ENCODE data around the gene REXO2.

Gene REXO2

GRCh38 chr11:114439229-114440120, at the start of gene REXO2:
TSS of gene REXO2 (plus strand) at chr11:114439467. CDS start at chr11:114439529, 62 bp downstream.
- peak; percentile 92 for DNase-seq

- DNase-seq = no peak
Measured at GRCh38 chr11:114392735-114393667, 46.3 kb upstream of the REXO2 start.

GRCh38 chr11:114395736-114396135, 43.5 kb upstream of the REXO2 start:
- DNase-seq = no peak

GRCh38 chr11:114396916-114397315, 42.4 kb upstream of the REXO2 start:
- DNase-seq = no peak

- no peak for DNase-seq
Measured at GRCh38 chr11:114397349-114397982, 41.8 kb upstream of the REXO2 start.

- DNase-seq = no peak
Measured at GRCh38 chr11:114398303-114398920, 40.9 kb upstream of the REXO2 start.

GRCh38 chr11:114399490-114400215, 39.6 kb upstream of the REXO2 start:
- DNase-seq = peak; percentile 78

- peak; percentile 97 for DNase-seq
Measured at GRCh38 chr11:114400216-114400914, 38.9 kb upstream of the REXO2 start, which contains the start of the genes C11orf71 and RBM7. TSS of gene C11orf71 (minus strand) at chr11:114400511. CDS start at chr11:114400331, 180 bp downstream. TSS of gene RBM7 (plus strand) at chr11:114400666. CDS start at chr11:114400672, 6 bp downstream.

GRCh38 chr11:114400915-114401223, 38.4 kb upstream of the REXO2 start:
- no peak for DNase-seq

- DNase-seq = no peak
Measured at GRCh38 chr11:114401311-114401710, 38.0 kb upstream of the REXO2 start.

GRCh38 chr11:114412946-114413345, 26.3 kb upstream of the REXO2 start:
- DNase-seq = no peak

GRCh38 chr11:114413958-114414357, 25.3 kb upstream of the REXO2 start:
- no peak for DNase-seq

GRCh38 chr11:114416441-114416961, 22.8 kb upstream of the REXO2 start:
- DNase-seq = no peak

- no peak for DNase-seq
Measured at GRCh38 chr11:114426280-114426679, 13.0 kb upstream of the REXO2 start.

GRCh38 chr11:114430290-114430689, 9.0 kb upstream of the REXO2 start:
- no peak for DNase-seq

- DNase-seq = no peak
Measured at GRCh38 chr11:114432893-114433292, 6.4 kb upstream of the REXO2 start.

GRCh38 chr11:114433376-114433775, 5.9 kb upstream of the REXO2 start:
- no peak for DNase-seq

GRCh38 chr11:114438303-114438702, 964 bp upstream of the REXO2 start:
- no peak for DNase-seq

- DNase-seq = no peak
Measured at GRCh38 chr11:114440121-114440860, 1.0 kb downstream of the REXO2 start.

Data from DMS79 treated with DMSO at 0.1 percent for 48 hours (cell line).